Activated naive CD4-positive, alpha-beta T cell treated with anti-CD3 and anti-CD28 coated beads, Interleukin-2, amount 50 U/mL, for 24 hours (primary cell): Measurements from ENCODE around the gene APOL4.

Experiments used
- H3K27ac Mint-ChIP-seq: one replicate; pipeline ENCODE4 v1.8.0; 2021; ENCODE audit warnings: mild to moderate bottlenecking, mixed read lengths
- H3K27me3 Mint-ChIP-seq: one replicate; pipeline ENCODE4 v1.8.0; 2021; ENCODE audit warnings: mixed read lengths
- H3K36me3 Mint-ChIP-seq: one replicate; pipeline ENCODE4 v1.8.0; 2021; ENCODE audit warnings: mixed read lengths
- H3K4me1 Mint-ChIP-seq: one replicate; pipeline ENCODE4 v1.8.0; 2021; ENCODE audit warnings: mixed read lengths
- H3K4me3 Mint-ChIP-seq: one replicate; pipeline ENCODE4 v1.8.0; 2021; ENCODE audit warnings: mild to moderate bottlenecking, mixed read lengths
- H3K9me3 Mint-ChIP-seq: one replicate; pipeline ENCODE4 v1.8.0; 2021; ENCODE audit warnings: mixed read lengths

APOL4 gene

GRCh38 chr22:36185828-36186624 lies 15.6 kb downstream of the APOL4 start:
- Mint-ChIP-seq H3K4me1 (no peaks in the 10 kb centered on the region), H3K4me3 (no peak overlapping the region), H3K27ac (no peak overlapping the region), H3K9me3 (no peaks in the 10 kb centered on the region), H3K27me3 (no peaks in the 10 kb centered on the region), H3K36me3 (no peaks in the 10 kb centered on the region)

GRCh38 chr22:36184433-36185025 lies 17.1 kb downstream of the APOL4 start:
- Mint-ChIP-seq H3K9me3 (no peaks in the 10 kb centered on the region), H3K4me3 (no peak overlapping the region), H3K4me1 (peaks cover 4% of the 10 kb centered on the region), H3K27ac (no peak overlapping the region), H3K27me3 (no peaks in the 10 kb centered on the region), H3K36me3 (no peaks in the 10 kb centered on the region)

GRCh38 chr22:36183446-36183845 lies 18.2 kb downstream of the APOL4 start:
- H3K27me3 Mint-ChIP-seq: no peaks in the 10 kb centered on the region
- H3K9me3 Mint-ChIP-seq: no peaks in the 10 kb centered on the region
- no peak overlapping the region for H3K27ac Mint-ChIP-seq
- peaks cover 4% of the 10 kb centered on the region for H3K4me1 Mint-ChIP-seq
- no peaks in the 10 kb centered on the region for H3K36me3 Mint-ChIP-seq
- no peak overlapping the region for H3K4me3 Mint-ChIP-seq

- no peak overlapping the region for H3K4me3 Mint-ChIP-seq
- H3K36me3 Mint-ChIP-seq: no peaks in the 10 kb centered on the region
- no peaks in the 10 kb centered on the region for H3K9me3 Mint-ChIP-seq
- peaks cover 4% of the 10 kb centered on the region for H3K4me1 Mint-ChIP-seq
- H3K27me3 Mint-ChIP-seq: no peaks in the 10 kb centered on the region
- H3K27ac Mint-ChIP-seq: no peak overlapping the region
These were observed 18.8 kb downstream of the APOL4 start for GRCh38 chr22:36182857-36183256.

GRCh38 chr22:36182056-36182455 lies 19.6 kb downstream of the APOL4 start:
- H3K27me3 Mint-ChIP-seq: no peaks in the 10 kb centered on the region
- H3K9me3 Mint-ChIP-seq: no peaks in the 10 kb centered on the region
- no peaks in the 10 kb centered on the region for H3K36me3 Mint-ChIP-seq
- H3K4me1 Mint-ChIP-seq: peaks cover 4% of the 10 kb centered on the region
- H3K4me3 Mint-ChIP-seq: no peak overlapping the region
- H3K27ac Mint-ChIP-seq: peak overlapping the region; percentile 51

DNA sequence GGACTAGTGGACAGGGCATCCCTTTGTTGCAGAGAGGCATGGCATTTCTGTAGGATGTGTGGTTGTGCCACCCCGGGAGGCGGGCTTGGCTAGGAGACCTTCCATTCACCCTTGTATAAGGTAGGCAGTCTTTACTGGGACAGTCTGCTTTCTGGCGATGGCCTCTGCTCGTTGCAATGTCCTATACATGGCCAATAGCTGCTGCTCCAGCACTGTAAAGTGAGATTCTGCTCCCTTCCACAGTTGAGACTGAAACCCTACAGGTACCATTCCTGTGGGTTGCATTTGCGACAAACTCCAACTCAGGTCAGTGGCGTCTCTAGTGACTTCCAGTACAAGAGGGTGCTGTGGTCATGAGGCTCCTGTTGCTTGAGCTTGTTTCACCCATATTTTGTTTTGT lies 20.7 kb downstream of the APOL4 start:
- no peak overlapping the region for H3K4me3 Mint-ChIP-seq
- H3K36me3 Mint-ChIP-seq: no peaks in the 10 kb centered on the region
- H3K27me3 Mint-ChIP-seq: no peaks in the 10 kb centered on the region
- peaks cover 4% of the 10 kb centered on the region for H3K4me1 Mint-ChIP-seq
- no peak overlapping the region for H3K27ac Mint-ChIP-seq
- no peaks in the 10 kb centered on the region for H3K9me3 Mint-ChIP-seq

GRCh38 chr22:36180038-36180880 lies 21.4 kb downstream of the APOL4 start:
- Mint-ChIP-seq H3K4me1 (peaks cover 4% of the 10 kb centered on the region), H3K36me3 (no peaks in the 10 kb centered on the region), H3K9me3 (no peaks in the 10 kb centered on the region), H3K4me3 (no peak overlapping the region), H3K27ac (no peak overlapping the region), H3K27me3 (no peaks in the 10 kb centered on the region)

- H3K36me3 Mint-ChIP-seq: no peaks in the 10 kb centered on the region
- no peaks in the 10 kb centered on the region for H3K9me3 Mint-ChIP-seq
- H3K4me1 Mint-ChIP-seq: peaks cover 4% of the 10 kb centered on the region
- no peaks in the 10 kb centered on the region for H3K27me3 Mint-ChIP-seq
- no peak overlapping the region for H3K27ac Mint-ChIP-seq
- H3K4me3 Mint-ChIP-seq: no peak overlapping the region
These were observed 24.4 kb downstream of the APOL4 start for GRCh38 chr22:36177160-36177559.

GRCh38 chr22:36175892-36176291 lies 25.7 kb downstream of the APOL4 start:
- Mint-ChIP-seq H3K4me3 (no peak overlapping the region), H3K4me1 (peaks cover 4% of the 10 kb centered on the region), H3K27ac (no peak overlapping the region), H3K36me3 (no peaks in the 10 kb centered on the region), H3K27me3 (no peaks in the 10 kb centered on the region), H3K9me3 (no peaks in the 10 kb centered on the region)

- Mint-ChIP-seq H3K36me3 (no peaks in the 10 kb centered on the region), H3K4me3 (no peak overlapping the region), H3K9me3 (no peaks in the 10 kb centered on the region), H3K27ac (no peak overlapping the region), H3K4me1 (peaks cover 6% of the 10 kb centered on the region), H3K27me3 (no peaks in the 10 kb centered on the region)
These were observed 29.7 kb downstream of the APOL4 start for GRCh38 chr22:36171941-36172340.

DNA sequence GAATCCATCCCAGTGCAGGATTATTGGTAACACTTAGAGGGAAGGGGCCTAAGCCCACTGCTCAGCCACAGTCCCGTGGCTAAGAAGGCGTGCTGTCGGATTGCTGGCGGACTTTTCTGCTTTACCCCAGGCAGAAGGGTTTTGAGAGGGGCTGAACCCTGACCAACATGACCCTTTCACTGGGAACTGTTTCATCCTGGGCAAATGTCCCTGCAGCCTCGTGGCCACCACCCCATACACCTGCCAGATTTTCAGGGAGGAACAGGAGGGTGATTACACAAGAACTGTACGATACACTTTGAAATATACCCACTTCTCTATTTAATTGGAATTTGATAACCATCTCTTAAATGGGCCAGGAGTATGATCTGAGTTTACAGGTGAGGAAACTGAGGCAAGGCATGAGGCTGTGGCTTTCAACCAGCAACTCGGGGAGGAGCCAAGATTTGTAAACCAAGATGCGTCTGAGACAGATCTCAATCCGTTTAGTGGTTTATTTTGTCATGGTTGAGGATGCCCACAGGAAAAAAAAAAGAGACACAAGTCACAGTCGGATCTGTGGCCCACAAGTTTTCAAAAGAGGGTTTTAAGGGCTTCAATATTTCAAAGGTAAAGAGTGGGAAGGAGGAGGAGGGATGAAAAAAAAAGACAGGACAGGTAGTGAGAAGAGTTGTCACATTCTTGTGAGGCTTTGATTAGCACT lies 34.9 kb downstream of the APOL4 start:
- Mint-ChIP-seq H3K9me3 (no peaks in the 10 kb centered on the region), H3K27ac (peak overlapping the region; percentile 27), H3K36me3 (no peaks in the 10 kb centered on the region), H3K27me3 (no peaks in the 10 kb centered on the region), H3K4me3 (no peak overlapping the region), H3K4me1 (peaks cover 51% of the 10 kb centered on the region)

DNA sequence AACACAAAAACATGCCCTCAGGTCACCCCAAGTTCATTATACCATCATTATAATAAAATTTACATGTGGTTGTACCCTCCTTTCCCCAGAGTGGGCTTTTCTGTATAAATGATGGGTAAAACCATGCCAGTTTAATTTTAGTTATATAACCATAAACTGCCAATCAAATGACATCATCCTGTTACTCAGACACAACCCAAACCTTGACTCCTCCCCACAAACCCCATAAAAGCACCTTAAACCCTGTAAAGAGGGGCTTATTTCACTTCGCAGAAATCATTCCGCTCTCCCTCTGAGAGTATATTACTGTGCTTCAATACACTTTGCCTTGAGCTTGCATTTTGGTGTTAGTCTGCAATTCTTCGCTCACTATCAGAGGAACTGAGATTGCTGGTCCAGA lies 35.5 kb downstream of the APOL4 start:
- no peaks in the 10 kb centered on the region for H3K9me3 Mint-ChIP-seq
- H3K4me1 Mint-ChIP-seq: peaks cover 57% of the 10 kb centered on the region
- H3K4me3 Mint-ChIP-seq: no peak overlapping the region
- H3K27me3 Mint-ChIP-seq: no peaks in the 10 kb centered on the region
- no peak overlapping the region for H3K27ac Mint-ChIP-seq
- H3K36me3 Mint-ChIP-seq: no peaks in the 10 kb centered on the region

GRCh38 chr22:36165141-36165540 lies 36.5 kb downstream of the APOL4 start:
- Mint-ChIP-seq H3K27me3 (no peaks in the 10 kb centered on the region), H3K27ac (peak overlapping the region; percentile 18), H3K9me3 (no peaks in the 10 kb centered on the region), H3K4me3 (no peak overlapping the region), H3K36me3 (no peaks in the 10 kb centered on the region), H3K4me1 (peaks cover 66% of the 10 kb centered on the region)

- peaks cover 72% of the 10 kb centered on the region for H3K4me1 Mint-ChIP-seq
- peak overlapping the region; percentile 18 for H3K27ac Mint-ChIP-seq
- H3K4me3 Mint-ChIP-seq: no peak overlapping the region
- no peaks in the 10 kb centered on the region for H3K36me3 Mint-ChIP-seq
- H3K27me3 Mint-ChIP-seq: no peaks in the 10 kb centered on the region
- no peaks in the 10 kb centered on the region for H3K9me3 Mint-ChIP-seq
These were observed 37.0 kb downstream of the APOL4 start for GRCh38 chr22:36164621-36165020.

DNA sequence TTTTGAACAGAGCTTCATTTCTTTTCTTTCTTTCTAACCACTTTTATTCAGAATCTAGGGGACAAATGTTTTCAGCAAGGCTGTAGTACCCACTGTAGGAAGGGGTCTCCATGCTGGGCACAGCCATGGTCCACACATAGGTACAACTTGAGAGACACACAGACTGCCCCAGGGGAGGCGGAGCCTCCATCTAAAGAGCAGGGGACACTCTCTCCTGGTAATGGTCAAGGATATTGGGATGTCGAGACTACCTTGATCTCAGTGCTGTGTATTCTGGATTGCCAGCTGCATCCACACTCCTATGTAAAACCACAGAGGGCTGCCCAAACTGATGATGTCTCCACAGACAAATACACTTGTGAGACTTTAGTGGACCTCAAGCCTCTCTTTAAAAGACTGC lies 38.1 kb downstream of the APOL4 start:
- H3K4me3 Mint-ChIP-seq: no peak overlapping the region
- H3K27ac Mint-ChIP-seq: peak overlapping the region; percentile 86
- H3K27me3 Mint-ChIP-seq: no peaks in the 10 kb centered on the region
- no peaks in the 10 kb centered on the region for H3K9me3 Mint-ChIP-seq
- peaks cover 83% of the 10 kb centered on the region for H3K4me1 Mint-ChIP-seq
- no peaks in the 10 kb centered on the region for H3K36me3 Mint-ChIP-seq
